HepG2 (cell line): ENCODE results near the gene PRRC2A. TPM values are rescaled to one million over a fixed set of nuclear protein-coding genes. Genes with fewer than 3 reads are reported as not detected.

Experiments
- ATF6 ChIP-seq: sonication (generic); formaldehyde crosslinking; conservative IDR thresholded peaks from 2 replicates; pipeline ENCODE4 v1.4.0; 2020; ENCODE audit warnings: missing genetic modification reagents
- CERS6 ChIP-seq: sonication (generic); formaldehyde crosslinking; IDR thresholded peaks from 2 replicates; pipeline ENCODE4 v1.5.0; 2020; ENCODE audit warnings: missing genetic modification reagents
- CREB3 ChIP-seq: sonication (generic); formaldehyde crosslinking; IDR thresholded peaks from 2 replicates; pipeline ENCODE4 v1.5.0; 2020; ENCODE audit warnings: missing genetic modification reagents
- ERF ChIP-seq: IDR thresholded peaks from 2 replicates; pipeline ENCODE4 v1.6.1; 2018; ENCODE audit warnings: missing biosample characterization, missing genetic modification reagents
- FOXJ3 ChIP-seq: sonication (generic); formaldehyde crosslinking; IDR thresholded peaks from 2 replicates; pipeline ENCODE4 v1.4.0; 2020; ENCODE audit warnings: missing genetic modification reagents, mild to moderate bottlenecking, borderline replicate concordance
- HMG20A ChIP-seq: IDR thresholded peaks from 2 replicates; pipeline ENCODE4 v1.6.1; 2016; ENCODE audit warnings: borderline replicate concordance
- MEIS2 ChIP-seq: sonication (generic); formaldehyde crosslinking; IDR thresholded peaks from 2 replicates; pipeline ENCODE4 v1.9.0; 2021; ENCODE audit warnings: mild to moderate bottlenecking, missing genetic modification reagents
- SATB2 ChIP-seq: sonication (generic); formaldehyde crosslinking; IDR thresholded peaks from 2 replicates; pipeline ENCODE4 v1.5.0; 2020; ENCODE audit warnings: missing genetic modification reagents
- SIN3B ChIP-seq: fragments of 150-350 bp; IDR thresholded peaks from 2 replicates; pipeline ENCODE4 v1.6.1; 2014; ENCODE audit warnings: low read length
- SP140L ChIP-seq: sonication (generic); formaldehyde crosslinking; IDR thresholded peaks from 2 replicates; pipeline ENCODE4 v1.4.0; 2020; ENCODE audit warnings: missing genetic modification reagents, borderline replicate concordance
- SRF ChIP-seq: IDR thresholded peaks from 2 replicates; pipeline ENCODE4 v1.6.1; 2011; ENCODE audit warnings: mild to moderate bottlenecking, low read depth, low read length, moderate library complexity
- SSRP1 ChIP-seq: IDR thresholded peaks from 2 replicates; pipeline ENCODE4 v1.6.1; 2016; ENCODE audit warnings: control low read depth
- TMF1 ChIP-seq: sonication (generic); formaldehyde crosslinking; IDR thresholded peaks from 2 replicates; pipeline ENCODE4 v1.8.1; 2022; ENCODE audit warnings: low read depth, missing genetic modification reagents
- YY1 ChIP-seq: IDR thresholded peaks from 2 replicates; pipeline ENCODE4 v1.6.1; 2011; ENCODE audit warnings: low read length, low read depth, moderate library complexity, mild to moderate bottlenecking; ENCODE audit not compliant: insufficient read depth, insufficient replicate concordance
- ZC3H13 ChIP-seq: sonication (generic); formaldehyde crosslinking; IDR thresholded peaks from 2 replicates; pipeline ENCODE4 v1.8.1; 2023; ENCODE audit warnings: mild to moderate bottlenecking, missing genetic modification reagents, moderate library complexity
- ZFP82 ChIP-seq: sonication (generic); formaldehyde crosslinking; IDR thresholded peaks from 2 replicates; pipeline ENCODE4 v1.5.1; 2020; ENCODE audit warnings: mild to moderate bottlenecking, missing genetic modification reagents, borderline replicate concordance
- ZMAT5 ChIP-seq: sonication (generic); formaldehyde crosslinking; IDR thresholded peaks from 2 replicates; pipeline ENCODE4 v1.5.0; 2020; ENCODE audit warnings: mild to moderate bottlenecking, low read depth, missing genetic modification reagents, borderline replicate concordance
- ZNF24 ChIP-seq: fragments of 450-650 bp; IDR thresholded peaks from 2 replicates; pipeline ENCODE4 v1.6.1; 2017; ENCODE audit warnings: antibody characterized with exemption, mild to moderate bottlenecking
- ZNF253 ChIP-seq: sonication (generic); formaldehyde crosslinking; IDR thresholded peaks from 2 replicates; pipeline ENCODE4 v1.8.0; 2022; ENCODE audit warnings: mild to moderate bottlenecking, missing genetic modification reagents, borderline replicate concordance
- ZNF350 ChIP-seq: sonication (generic); formaldehyde crosslinking; IDR thresholded peaks from 2 replicates; pipeline ENCODE4 v1.4.0; 2020; ENCODE audit warnings: mild to moderate bottlenecking, low read depth, missing genetic modification reagents, borderline replicate concordance
- ZNF547 ChIP-seq: sonication (generic); formaldehyde crosslinking; IDR thresholded peaks from 2 replicates; pipeline ENCODE4 v1.5.1; 2020; ENCODE audit warnings: mild to moderate bottlenecking, missing genetic modification reagents
- ZNF550 ChIP-seq: sonication (generic); formaldehyde crosslinking; IDR thresholded peaks from 2 replicates; pipeline ENCODE4 v1.4.0; 2020; ENCODE audit warnings: mild to moderate bottlenecking, missing genetic modification reagents, borderline replicate concordance
- ZNF567 ChIP-seq: sonication (generic); formaldehyde crosslinking; IDR thresholded peaks from 2 replicates; pipeline ENCODE4 v1.8.1; 2023; ENCODE audit warnings: mild to moderate bottlenecking, missing genetic modification reagents, borderline replicate concordance
- ZNF737 ChIP-seq: sonication (generic); formaldehyde crosslinking; IDR thresholded peaks from 2 replicates; pipeline ENCODE4 v1.5.0; 2020; ENCODE audit warnings: missing genetic modification reagents, mild to moderate bottlenecking, borderline replicate concordance
- polyA plus RNA-seq, 8 experiments: library from polyadenylated mRNA; depleted of rRNA in 3 of 8; stranded (reverse) in 7 of 8; unstranded in 1 of 8; fragments of >200 nt; fragmentation: Illumina TruSeq in 4 of 8; extraction: Trizol in 4 of 8; gene quantifications; 2 replicates each; pipeline versions ENCODE4 v1.2.1 to v1.2.3, GENCODE V29; 2011 to 2016; ENCODE audit warnings: low read depth in 4 of 8, missing spikeins in 1 of 8, mixed read lengths in 1 of 8; ENCODE audit not compliant: insufficient read depth in 1 of 8
- total RNA-seq, 5 experiments: library from RNA; depleted of rRNA; stranded (reverse); fragments of >200 nt; fragmentation: Illumina TruSeq; extraction: Trizol; gene quantifications; 2 replicates each; pipeline ENCODE4 v1.2.3, GENCODE V29; 2016; ENCODE audit warnings: low read depth in 1 of 5

The PRRC2A gene
- total and polyA plus RNA-seq, 2 of the 13 experiments (the other 11 are each of a cell fraction or from before 2014, with no cell fraction given): 38.9 to 47.4 TPM

GRCh38 chr6:31655349-31656237 is 35.1 kb downstream of the PRRC2A start, which contains the start of gene APOM (continued):
- TF ChIP-seq SRF (peak; percentile 51), ERF (CRISPR knock-in tag) (peak; percentile 99), YY1 (no peak), TMF1 (CRISPR knock-in tag) (0 out of 2 replicates have a peak, but pooled peaks have one; percentile 82), ZMAT5 (CRISPR knock-in tag) (no peak), SP140L (CRISPR knock-in tag) (peak; percentile 62; the same call in 1 of the 2 replicates), SIN3B (no peak), ZNF350 (peak; percentile 78), ZNF547 (CRISPR knock-in tag) (peak; percentile 86), ATF6 (CRISPR knock-in tag) (no peak; the same call in none of the 2 replicates), ZNF737 (CRISPR knock-in tag) (no peak), SATB2 (peak; percentile 87; the same call in 1 of the 2 replicates), CREB3 (CRISPR knock-in tag) (no peak), FOXJ3 (CRISPR knock-in tag) (peak; percentile 94; the same call in 1 of the 2 replicates), ZNF253 (CRISPR knock-in tag) (no peak), CERS6 (no peak), HMG20A (CRISPR knock-in tag) (peak; percentile 85), SSRP1 (peak; percentile 91), ZFP82 (CRISPR knock-in tag) (no peak), MEIS2 (CRISPR knock-in tag) (peak; percentile 97), ZNF24 (peak; percentile 76; the same call in 1 of the 2 replicates), ZC3H13 (CRISPR knock-in tag) (no peak; the same call in 1 of the 2 replicates), ZNF567 (CRISPR knock-in tag) (peak; percentile 64; the same call in 1 of the 2 replicates), ZNF550 (CRISPR knock-in tag) (peak; percentile 64; the same call in 1 of the 2 replicates)
